IPS-NIHi7 (cell line): ENCODE data around the gene SKA3.
A peak's percentile ranks its signal among the peaks of the same experiment; 100 is the strongest.
"Not testable (repeated sequence)": the region's sequence is repeated elsewhere in the genome, so short reads cannot be mapped to it uniquely, and the experiment has no call there.

Experiments
- DNase-seq: peaks from one replicate; pipeline ENCODE4 v3.0.0; 2012; ENCODE audit warnings: mixed read lengths; ENCODE audit errors: extremely low spot score

The SKA3 gene

DNA sequence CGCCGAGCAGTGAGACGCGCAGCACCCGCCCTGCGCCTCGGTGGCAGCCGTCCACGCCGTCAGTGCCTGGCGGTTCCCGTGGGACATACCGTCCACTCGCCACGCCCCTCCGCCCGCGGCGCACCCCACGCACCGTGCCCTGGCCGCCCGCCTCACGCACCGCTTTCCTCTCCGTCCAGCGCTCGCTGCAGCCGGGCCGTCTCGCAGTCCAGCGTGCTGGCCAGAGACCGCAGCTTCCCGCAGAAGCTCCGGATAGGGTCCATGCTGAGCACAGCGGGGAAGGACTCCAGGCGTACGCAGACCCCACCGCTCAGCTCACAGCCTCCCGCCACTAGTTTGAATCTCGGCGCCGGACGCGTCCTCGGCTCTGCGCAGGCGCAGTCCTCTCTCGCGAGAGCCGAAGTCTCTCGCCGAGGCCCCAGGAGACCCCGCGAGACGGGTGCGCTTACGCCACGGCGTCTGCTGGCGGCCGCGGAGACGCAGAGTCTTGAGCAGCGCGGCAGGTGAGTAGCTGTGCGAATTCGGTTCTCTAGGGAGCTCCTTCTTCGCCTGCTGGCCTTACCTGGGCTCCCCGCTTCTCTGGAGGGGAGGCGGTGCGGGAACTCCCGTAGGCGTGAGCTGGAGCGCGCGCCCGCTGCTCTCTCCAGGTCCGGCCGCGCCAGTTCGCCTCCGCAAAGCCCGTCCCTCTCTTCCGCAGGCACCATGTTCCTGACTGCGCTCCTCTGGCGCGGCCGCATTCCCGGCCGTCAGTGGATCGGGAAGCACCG, at the start of gene SKA3, which contains the start of gene MRPL57:
SKA3 (minus strand) TSS at position 338 of the 767 bp plus-strand sequence; CDS start at position 263, 75 bp downstream.
MRPL57 (plus strand) TSS at position 444 of the 767 bp plus-strand sequence; CDS start at position 703, 259 bp downstream.
- DNase-seq = peak; percentile 98

DNA sequence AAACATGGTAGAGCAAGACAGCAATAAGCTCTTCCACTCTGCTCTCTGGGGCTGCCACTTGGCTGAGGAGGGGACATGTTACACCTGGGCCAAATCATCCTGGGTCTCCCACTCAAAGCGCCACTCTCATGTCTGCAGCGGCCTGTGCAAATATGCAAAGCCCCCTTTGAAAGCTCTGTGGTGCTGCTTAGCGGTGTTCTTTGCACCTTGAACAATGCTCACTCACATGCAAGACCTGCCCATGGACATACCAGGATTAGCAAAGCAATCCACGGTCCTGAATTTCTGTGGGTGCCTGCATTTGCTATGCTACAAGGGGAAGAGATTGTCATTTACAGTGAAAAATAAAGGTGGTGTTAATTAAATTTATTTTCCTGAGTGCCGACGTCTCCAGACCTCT, 48.7 kb upstream of the SKA3 start:
- no peak for DNase-seq

GRCh38 chr13:21221268-21221667, 44.9 kb upstream of the SKA3 start:
- DNase-seq = no peak

- not testable (repeated sequence) for DNase-seq
Measured at GRCh38 chr13:21219716-21220115, 43.4 kb upstream of the SKA3 start.

GRCh38 chr13:21219036-21219381, 42.7 kb upstream of the SKA3 start:
- DNase-seq = no peak

GRCh38 chr13:21218351-21219035, 42.1 kb upstream of the SKA3 start:
- no peak for DNase-seq

DNA sequence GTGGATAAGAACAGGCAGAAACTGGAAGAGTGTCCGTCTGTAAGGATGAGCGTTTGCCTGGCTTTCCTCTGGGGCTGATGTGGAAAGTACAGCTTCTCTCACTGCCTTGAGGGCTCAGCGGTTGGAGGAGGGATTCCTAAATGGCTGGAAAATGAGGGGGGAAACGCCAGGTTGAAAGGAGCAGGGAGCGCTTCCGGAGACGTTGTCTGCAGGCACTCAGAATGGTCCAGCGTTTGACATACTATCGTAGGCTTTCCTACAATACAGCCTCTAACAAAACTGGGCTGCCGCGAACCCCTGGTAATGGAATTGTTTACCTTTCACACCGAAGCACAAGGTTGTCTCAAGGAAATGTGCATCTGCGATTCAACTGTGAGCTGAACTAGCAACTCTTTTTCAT, 40.0 kb upstream of the SKA3 start:
- no peak for DNase-seq

GRCh38 chr13:21215419-21215818, 39.1 kb upstream of the SKA3 start:
- DNase-seq = not testable (repeated sequence)

DNA sequence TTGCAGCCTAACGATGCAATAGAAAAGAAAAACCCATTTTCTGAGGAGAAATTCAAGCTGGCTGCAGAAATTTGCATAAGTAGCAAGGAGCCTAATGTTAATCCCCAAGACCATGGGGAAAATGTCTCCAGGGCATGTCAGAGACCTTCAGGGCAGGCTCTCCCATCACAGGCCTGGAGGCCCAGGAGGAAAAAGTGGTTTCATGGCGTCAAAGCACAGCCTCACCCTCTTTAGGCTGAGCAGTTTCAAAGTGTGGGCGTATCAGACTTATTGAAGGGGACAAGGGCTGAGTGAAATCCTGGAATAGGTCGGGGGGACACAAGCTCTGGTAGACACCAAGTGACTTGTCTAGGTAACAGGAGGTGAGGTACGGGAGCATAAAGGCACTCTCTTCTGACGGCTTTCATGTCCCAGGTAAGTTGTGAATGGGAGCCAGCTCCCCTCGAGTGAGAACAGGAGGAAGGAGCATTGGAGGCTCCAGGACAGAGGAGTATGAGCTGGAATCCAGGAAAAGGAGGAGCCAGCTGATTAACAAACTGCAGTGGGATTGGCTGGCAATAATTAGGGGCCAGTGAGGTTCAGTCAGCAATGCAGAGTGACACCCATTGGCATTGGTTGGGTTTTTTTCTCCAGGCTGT, 35.9 kb upstream of the SKA3 start:
- no peak for DNase-seq

DNA sequence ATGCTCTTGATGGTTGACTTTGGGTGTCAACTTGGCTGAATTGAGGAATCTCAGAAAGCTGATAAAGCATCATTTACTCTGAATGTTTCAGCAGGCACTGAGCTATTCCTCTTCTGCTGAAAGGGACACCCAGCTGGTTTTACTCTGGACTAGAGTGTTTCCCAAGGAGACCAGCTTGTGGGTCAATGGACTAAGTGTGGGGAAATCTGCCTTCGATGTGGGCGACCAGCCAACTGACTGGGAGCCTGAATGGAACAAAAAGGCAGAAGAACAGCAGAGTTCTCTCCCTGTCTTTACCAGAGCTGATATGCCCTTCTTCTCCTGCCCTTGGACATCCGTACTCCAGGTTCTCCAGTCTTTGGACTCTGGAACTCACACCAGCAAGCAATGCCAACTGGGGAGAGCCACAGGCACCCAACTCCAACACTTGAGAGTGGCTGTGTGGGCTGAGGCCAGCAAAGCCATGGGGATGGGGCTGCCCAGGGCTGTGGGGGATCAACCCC, 32.4 kb upstream of the SKA3 start:
- DNase-seq = no peak

DNA sequence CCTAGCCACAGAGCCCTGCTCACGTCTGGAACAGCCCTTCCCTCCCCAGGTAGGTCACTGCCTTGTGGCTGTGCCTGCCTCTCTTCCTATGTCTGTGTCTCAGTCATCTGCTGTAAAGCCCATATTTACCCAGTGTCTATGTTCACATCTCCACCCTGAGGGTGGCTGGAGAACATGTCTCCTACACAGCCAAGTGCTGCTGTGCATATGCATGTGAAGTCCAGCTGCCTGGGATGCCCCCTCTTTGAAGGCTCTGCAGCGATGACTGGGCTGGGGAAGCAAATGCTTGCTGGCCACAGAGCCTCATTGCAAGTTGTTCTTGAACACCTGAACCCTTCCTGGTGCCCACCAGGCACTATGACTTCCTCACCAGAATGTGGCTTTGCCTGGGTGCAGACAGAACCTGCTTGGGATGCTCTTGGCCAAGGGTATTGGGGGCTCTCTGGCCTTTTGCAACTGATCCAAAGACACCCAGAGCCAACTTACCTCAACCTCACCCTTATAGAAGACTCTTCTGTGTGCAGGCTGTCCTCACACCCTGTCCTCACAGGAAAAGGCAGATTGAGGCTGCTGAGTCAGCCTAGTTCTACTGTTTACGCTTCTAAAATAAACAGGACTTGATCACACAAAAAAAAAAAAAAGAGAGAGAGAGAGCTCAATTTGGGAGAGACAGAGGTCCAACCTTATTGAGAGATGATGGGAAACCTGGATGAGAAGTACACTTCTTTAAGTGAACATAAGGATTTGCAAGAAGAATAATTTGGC, 26.6 kb upstream of the SKA3 start:
- no peak for DNase-seq

GRCh38 chr13:21201456-21202190, 25.3 kb upstream of the SKA3 start:
- DNase-seq = not testable (repeated sequence)

DNA sequence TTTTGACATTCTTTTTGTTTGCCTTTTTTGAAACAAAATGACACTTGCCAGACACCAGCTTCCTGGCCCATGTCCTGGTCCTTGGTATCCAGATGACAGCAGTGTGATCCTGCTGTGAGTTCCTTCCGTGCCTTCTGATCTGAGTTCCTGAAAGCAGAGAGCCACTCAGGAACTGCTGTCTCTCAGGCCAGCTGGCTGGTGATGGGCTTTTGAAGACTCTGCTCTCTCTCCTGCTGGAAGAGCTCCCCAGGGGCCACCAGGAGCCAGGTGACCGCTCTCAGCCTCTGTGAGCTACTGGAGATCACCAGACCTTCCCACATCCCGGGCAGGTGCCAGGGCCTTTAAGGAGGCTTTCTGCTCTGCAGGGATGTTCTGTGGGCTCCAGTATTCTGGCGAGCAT, 22.0 kb upstream of the SKA3 start:
- DNase-seq = not testable (repeated sequence)

DNA sequence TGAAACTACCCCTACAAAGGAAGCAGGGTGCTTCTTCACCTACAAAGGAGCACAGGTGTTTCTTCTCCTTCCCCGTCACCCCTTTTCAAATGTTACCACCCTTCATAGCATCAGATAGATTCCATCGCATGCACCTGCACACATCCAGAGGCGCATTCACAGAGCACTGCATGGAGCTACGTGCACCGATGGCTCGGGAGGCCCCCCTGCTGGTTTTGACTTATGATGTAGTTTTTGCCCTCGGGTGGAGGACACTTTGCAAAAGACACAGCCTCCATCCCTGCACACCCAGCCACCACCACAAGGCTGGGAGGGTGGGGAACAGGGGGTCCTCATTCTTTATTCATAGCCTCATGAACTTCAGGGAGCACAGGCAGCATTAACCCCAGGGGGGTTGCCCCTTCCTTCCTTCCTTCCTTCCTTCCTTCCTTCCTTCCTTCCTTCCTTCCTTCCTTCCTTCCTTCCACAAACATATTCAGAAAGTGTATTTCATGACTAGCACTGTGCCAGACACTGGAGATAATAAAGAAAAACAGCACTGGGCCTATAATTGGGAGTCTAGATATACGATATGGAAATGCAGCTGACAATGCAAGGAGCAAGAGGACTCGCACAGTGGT, 21.4 kb upstream of the SKA3 start:
- DNase-seq = not testable (repeated sequence)

DNA sequence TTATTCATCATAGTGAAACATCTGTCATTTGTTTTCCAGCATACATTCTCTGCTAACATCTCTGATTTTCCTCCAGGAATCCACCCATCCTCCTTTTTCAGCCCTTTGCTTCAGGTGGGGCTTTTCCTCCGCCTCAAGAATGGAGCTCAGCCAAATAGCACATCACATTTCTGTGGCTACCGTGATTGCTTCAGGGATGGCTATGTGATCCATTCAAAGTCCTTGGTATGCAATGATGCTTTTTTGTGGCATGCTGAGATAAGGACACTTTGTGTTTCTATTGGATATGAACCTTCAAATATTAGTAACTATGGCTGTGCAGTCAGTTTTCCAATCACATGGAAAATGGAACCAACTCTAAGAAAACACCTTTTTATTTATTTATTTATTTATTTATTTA, 18.4 kb upstream of the SKA3 start:
- not testable (repeated sequence) for DNase-seq

GRCh38 chr13:21186410-21186809, 10.1 kb upstream of the SKA3 start:
- DNase-seq = not testable (repeated sequence)

DNA sequence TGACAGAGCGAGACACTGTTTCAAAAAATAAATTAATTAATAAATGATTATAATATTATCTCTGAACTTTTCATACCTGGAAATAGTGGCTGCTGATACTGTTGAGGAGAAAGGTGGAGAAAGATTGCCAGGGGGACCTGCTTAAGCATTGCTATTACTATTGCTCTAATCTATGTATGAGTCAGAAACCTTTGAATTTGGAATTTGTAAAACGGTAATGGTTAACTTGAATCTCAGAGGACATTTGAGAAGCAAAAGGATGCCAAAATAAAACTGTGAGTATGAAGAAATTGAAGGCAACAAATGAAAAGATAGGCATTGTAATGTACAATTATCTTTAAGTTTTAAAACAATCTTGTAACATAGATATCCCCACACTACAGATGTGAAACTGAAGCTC, 5.3 kb upstream of the SKA3 start:
- no peak for DNase-seq

- no peak for DNase-seq
Measured at GRCh38 chr13:21176982-21177284, 581 bp upstream of the SKA3 start.

DNA sequence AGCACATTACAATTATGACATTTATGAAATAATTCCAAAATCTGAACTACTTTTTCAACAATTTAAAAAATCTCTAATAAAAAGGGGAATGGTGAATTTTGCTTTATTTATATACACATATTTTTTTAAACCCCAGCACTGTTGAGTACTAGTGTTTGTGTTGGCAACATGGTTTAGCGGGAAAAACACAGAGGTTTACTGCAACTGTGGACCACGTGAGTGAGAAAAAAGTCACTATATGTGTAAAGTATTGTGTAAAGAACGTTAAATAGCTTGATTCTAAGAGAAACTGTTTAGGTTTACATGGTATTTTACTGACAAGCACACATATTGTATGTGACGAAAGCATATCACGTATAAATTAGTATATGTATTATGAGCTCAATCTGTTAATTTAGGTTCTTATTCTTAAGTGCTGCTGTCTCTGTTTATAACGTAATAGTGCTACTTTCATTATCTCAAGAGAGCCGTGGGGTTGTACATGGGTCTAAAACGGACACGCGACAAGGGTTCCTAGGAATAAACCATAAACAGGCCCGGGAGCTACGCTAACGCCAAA, 617 bp downstream of the SKA3 start:
- DNase-seq = no peak

- not testable (repeated sequence) for DNase-seq
Measured at GRCh38 chr13:21173767-21174166, 2.6 kb downstream of the SKA3 start.
